ENCODE data around the gene TEX19. TPM values are rescaled to one million over a fixed set of nuclear protein-coding genes. Genes with fewer than 3 reads are reported as not detected.

Gene TEX19
- total and polyA plus RNA-seq, 11 donors = not detected

GRCh38 chr17:82388223-82388921, 29.3 kb downstream of the TEX19 start:
- 52 to 67% (median 59%) methylated on average over 26 to 34 of the region's 34 CpGs for WGBS, 4 donors
- Histone ChIP-seq H3K9me3 (no peaks in the 10 kb centered on the region), H3K36me3 (peaks cover 0 to 24% (median 5%) of the 10 kb centered on the region in 9 donors), H3K4me1 (peaks cover 3 to 31% (median 15%) of the 10 kb centered on the region in 12 donors), H3K27ac (no peak overlapping the region), H3K27me3 (peaks cover 0 to 22% (median 0%) of the 10 kb centered on the region in 9 donors), H3K4me3 (no peak overlapping the region)
- peak in 3 of 5 donors; percentile 32 to 71 (median 42) for DNase-seq
- intact Hi-C loops (cut with DNase I) = no loop called here
- no peak for TF ChIP-seq CTCF (IDR thresholded peaks at IDR 0.05)
- TF ChIP-seq POLR2A (IDR thresholded peaks at IDR 0.05) = no peak
- peak; percentile 12 to 49 (median 21) for ATAC-seq

GRCh38 chr17:82388922-82389283, 29.9 kb downstream of the TEX19 start:
- 73 to 87% (median 79%) methylated on average over 21 of the region's 21 CpGs for WGBS, 4 donors
- TF ChIP-seq CTCF (IDR thresholded peaks at IDR 0.05) (no peak), POLR2A (IDR thresholded peaks at IDR 0.05) (no peak)
- peak in 1 of 5 donors; percentile 15 for DNase-seq

GRCh38 chr17:82389379-82389778, 30.3 kb downstream of the TEX19 start:
- 83 to 85% (median 85%) methylated on average over 10 of the region's 10 CpGs for WGBS, 4 donors
- Histone ChIP-seq H3K4me1 (peaks cover 3 to 27% (median 15%) of the 10 kb centered on the region in 12 donors), H3K27me3 (peaks cover 0 to 18% (median 0%) of the 10 kb centered on the region in 9 donors), H3K36me3 (peaks cover 0 to 25% (median 8%) of the 10 kb centered on the region in 9 donors), H3K27ac (no peak overlapping the region), H3K4me3 (no peak overlapping the region), H3K9me3 (no peaks in the 10 kb centered on the region)
- TF ChIP-seq CTCF (IDR thresholded peaks at IDR 0.05) (no peak), POLR2A (IDR thresholded peaks at IDR 0.05) (no peak)
- DNase-seq (no peak), ATAC-seq (no peak)
- intact Hi-C loops (cut with DNase I) = no loop called here

More at GRCh38 chr17:82388922-82389283, 29.9 kb downstream of the TEX19 start:
- H3K27ac ChIP-seq = no peak overlapping the region
- H3K4me1 ChIP-seq = peaks cover 3 to 31% (median 15%) of the 10 kb centered on the region in 12 donors
- no peak overlapping the region for H3K4me3 ChIP-seq
- intact Hi-C loops (cut with DNase I) = no loop called here
- H3K27me3 ChIP-seq = peaks cover 0 to 21% (median 0%) of the 10 kb centered on the region in 9 donors
- H3K9me3 ChIP-seq = no peaks in the 10 kb centered on the region
- no peak for ATAC-seq
- H3K36me3 ChIP-seq = peaks cover 0 to 25% (median 8%) of the 10 kb centered on the region in 9 donors

- Histone ChIP-seq H3K27ac (no peak overlapping the region), H3K9me3 (no peaks in the 10 kb centered on the region), H3K4me3 (no peak overlapping the region), H3K36me3 (peaks cover 0 to 25% (median 8%) of the 10 kb centered on the region in 9 donors), H3K27me3 (peaks cover 0 to 11% (median 0%) of the 10 kb centered on the region in 9 donors), H3K4me1 (peaks cover 0 to 18% (median 7%) of the 10 kb centered on the region in 12 donors)
- DNase-seq = peak in 2 of 5 donors; percentile 26 to 53
- no peak for TF ChIP-seq POLR2A (IDR thresholded peaks at IDR 0.05)
- no peak for TF ChIP-seq CTCF (IDR thresholded peaks at IDR 0.05)
- intact Hi-C loops (cut with DNase I) = no loop called here
- 95 to 96% (median 96%) methylated on average over 16 to 32 of the region's 34 CpGs for WGBS, 4 donors
- no peak for ATAC-seq
Observed at GRCh38 chr17:82390015-82390859, 31.2 kb downstream of the TEX19 start.
